Left kidney (tissue), 8 donors: ENCODE measurements around the gene TAPBPL. TPM values are rescaled to one million over a fixed set of nuclear protein-coding genes. Genes with fewer than 3 reads are reported as not detected.
"Not testable (repeated sequence)": the region's sequence is repeated elsewhere in the genome, so short reads cannot be mapped to it uniquely, and the experiment has no call there.

ENCODE experiments used
- DNase-seq: peaks from one replicate; pipeline ENCODE4 v3.0.0-alpha.2; 2013
- long read RNA-seq, 8 donors: transcript quantifications; one replicate each; lab custom pipeline, GENCODE V29; 2026
- polyA plus RNA-seq: library from polyadenylated mRNA; unstranded; fragments of 120-200 nt; gene quantifications from one replicate; pipeline ENCODE4 v1.2.1, GENCODE V29; 2013; ENCODE audit not compliant: insufficient read length

TAPBPL gene, protein sequence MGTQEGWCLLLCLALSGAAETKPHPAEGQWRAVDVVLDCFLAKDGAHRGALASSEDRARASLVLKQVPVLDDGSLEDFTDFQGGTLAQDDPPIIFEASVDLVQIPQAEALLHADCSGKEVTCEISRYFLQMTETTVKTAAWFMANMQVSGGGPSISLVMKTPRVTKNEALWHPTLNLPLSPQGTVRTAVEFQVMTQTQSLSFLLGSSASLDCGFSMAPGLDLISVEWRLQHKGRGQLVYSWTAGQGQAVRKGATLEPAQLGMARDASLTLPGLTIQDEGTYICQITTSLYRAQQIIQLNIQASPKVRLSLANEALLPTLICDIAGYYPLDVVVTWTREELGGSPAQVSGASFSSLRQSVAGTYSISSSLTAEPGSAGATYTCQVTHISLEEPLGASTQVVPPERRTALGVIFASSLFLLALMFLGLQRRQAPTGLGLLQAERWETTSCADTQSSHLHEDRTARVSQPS
- polyA plus RNA-seq: 15.4 TPM
- long read RNA-seq, donor 1, partial matches to known transcripts: 0 of 4 reads
- long read RNA-seq, donor 1, other reads (novel, unspliced or antisense): 0 of 4 reads
- long read RNA-seq, donor 2, transcript TAPBPL-201 (7 exons, 1,741 nt): major isoform, 8 of 16 reads
- long read RNA-seq, donor 2, partial matches to known transcripts: 8 of 16 reads
- long read RNA-seq, donor 2, other reads (novel, unspliced or antisense): 0 of 16 reads
- long read RNA-seq, donor 3, partial matches to known transcripts: 13 of 17 reads
- long read RNA-seq, donor 3, other reads (novel, unspliced or antisense): 0 of 17 reads
- long read RNA-seq, donor 4: 0 reads
- long read RNA-seq, donor 5, partial matches to known transcripts: 5 of 9 reads
- long read RNA-seq, donor 5, other reads (novel, unspliced or antisense): 0 of 9 reads
- long read RNA-seq, donor 6, partial matches to known transcripts: 0 of 6 reads
- long read RNA-seq, donor 6, other reads (novel, unspliced or antisense): 0 of 6 reads
- long read RNA-seq, donor 7, partial matches to known transcripts: 5 of 9 reads
- long read RNA-seq, donor 7, other reads (novel, unspliced or antisense): 0 of 9 reads
- long read RNA-seq, donor 8, partial matches to known transcripts: 6 of 9 reads
- long read RNA-seq, donor 8, other reads (novel, unspliced or antisense): 0 of 9 reads

DNA sequence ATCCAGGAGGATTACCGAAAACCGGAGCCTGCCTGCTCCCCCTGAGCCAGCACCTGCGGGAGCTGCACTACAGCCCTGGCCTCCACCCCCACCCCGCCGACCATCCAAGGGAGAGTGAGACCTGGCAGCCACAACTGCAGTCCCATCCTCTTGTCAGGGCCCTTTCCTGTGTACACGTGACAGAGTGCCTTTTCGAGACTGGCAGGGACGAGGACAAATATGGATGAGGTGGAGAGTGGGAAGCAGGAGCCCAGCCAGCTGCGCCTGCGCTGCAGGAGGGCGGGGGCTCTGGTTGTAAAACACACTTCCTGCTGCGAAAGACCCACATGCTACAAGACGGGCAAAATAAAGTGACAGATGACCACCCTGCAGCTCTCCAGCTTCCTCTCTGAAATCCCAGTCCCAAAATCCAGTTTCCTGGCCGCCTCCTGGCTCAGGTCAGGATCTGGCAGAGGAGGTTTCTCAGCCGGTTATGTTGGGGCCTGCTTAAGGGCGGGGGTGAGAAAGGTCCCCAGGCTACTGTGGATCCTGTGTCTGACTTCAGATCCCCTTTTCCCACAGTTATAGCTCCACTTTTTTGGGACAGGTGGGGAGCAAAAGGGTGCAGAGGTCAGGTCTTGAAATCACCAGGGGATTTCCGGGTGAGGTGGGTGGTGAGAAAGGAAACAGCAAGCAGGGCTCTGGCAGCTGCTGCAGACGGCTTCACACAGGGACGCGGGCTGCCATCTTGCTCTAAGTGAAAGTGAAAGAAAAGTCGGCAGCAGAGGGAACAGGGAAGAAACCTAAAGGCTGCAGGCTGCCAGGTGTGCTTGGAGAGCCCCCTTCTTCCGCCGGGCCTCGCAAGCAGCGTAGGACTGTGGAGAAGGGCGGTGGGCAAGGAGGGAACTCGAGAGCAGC lies at the start of gene TAPBPL:
Gene TAPBPL, plus strand, starts transcription at position 695 of the 897 bp plus-strand sequence. CDS start 207 bp downstream, outside the sequence.
- peak; percentile 86 for DNase-seq

DNA sequence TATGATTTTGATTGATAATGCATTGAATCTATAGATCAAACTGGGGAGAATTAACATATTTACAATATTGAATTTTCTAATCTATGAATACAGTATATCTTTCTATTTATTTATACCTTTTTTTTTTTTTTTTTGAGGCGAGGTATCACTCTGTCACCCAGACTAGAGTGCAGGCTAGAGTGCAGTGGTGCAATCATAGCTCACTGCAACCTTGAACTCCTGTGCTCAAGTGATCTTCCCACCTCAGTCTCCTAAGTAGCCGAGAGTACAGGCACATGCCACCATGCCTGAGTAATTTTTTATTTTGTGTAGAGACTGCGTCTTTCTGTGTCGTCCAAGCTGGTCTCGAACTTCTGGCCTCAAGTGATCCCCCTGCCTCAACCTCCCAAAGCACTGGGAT lies 47.5 kb upstream of the TAPBPL start:
- no peak for DNase-seq

DNA sequence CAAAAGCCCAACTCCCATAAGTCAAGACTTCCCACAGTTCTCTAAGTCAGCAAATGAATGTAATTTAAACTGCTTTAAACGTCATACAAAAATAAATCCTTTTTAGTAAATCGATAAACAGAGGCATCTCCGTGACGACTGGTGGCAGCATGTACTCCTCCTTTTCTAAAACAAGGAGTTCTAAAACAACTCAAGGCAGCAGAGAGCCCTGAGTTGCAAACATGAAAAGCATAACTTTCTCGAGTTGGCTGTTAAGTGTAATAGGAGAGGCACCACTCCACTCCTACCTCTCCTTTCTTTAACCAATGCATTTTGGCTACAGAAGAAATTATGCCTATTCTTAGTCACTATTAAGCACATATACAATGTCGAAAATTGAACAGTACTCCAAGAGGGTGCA lies 45.9 kb upstream of the TAPBPL start:
- no peak for DNase-seq

DNA sequence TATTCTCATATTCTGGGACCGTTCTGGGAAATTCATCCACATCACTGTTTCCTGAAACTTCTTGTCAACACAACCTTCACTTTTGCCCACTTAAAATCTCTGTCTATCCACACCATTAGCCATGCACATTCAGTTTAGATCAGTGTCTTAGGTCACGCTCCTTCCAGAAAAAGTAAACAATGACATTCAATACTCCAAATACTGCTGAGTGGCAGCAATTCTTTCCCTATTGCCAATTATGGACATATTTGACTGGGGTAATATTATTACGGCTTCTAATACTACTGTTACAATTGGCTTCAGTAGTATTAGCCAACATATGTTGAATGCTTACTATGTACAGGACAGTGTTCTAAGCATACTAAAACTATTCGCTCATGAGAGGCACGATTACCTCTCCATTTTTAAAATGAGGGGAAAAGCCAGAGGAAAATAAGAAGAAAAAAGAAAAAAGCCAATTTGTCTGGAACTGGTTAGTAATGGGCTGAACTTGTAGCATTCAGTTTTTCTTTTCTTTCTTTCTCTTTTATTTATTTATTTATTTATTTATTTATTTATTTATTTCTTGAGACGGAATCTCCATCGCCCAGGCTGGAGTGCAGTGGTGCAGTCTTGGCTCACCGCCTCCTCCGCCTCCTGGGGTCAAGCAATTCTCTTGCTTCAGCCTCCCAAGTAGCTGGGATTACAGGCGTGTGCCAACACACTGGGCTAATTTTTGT lies 44.4 kb upstream of the TAPBPL start:
- DNase-seq: no peak

DNA sequence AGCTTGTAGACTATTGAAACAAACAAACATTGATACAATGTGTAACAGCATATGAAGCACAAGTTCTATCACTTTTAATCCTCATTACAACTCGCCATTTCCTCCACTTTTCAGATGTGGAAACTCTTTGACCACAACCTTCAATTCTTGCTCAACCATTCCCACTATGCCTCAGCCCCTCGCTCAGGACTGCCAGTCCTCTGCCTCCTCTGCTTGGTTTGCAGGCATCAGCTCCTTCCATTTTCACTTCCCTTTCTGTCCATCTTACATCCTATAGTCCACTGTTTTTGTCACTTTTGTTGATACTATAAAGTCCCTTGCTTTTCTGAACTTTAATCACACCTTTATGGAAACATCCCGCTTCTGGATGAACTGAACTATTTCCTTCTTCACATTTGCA lies 35.2 kb upstream of the TAPBPL start:
- no peak for DNase-seq

DNA sequence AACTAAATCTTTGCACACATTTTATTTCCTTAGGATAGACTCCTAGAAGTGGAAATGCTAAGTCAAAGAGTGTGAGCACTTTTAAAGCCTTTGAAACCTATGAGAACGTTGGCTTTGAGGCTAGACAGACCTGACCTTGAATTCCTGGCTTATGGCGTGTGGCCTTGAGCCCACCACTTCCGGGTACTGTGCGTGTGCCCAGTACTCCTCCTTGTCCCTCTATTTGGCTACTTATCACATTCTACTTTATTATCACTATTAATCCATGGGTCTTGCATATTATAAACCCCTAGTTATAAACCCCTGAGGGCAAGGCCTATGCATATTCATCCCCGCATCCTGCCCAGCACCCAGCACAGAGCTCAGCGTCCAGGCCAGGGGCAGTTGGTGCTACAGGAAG lies 33.0 kb upstream of the TAPBPL start:
- DNase-seq: no peak

DNA sequence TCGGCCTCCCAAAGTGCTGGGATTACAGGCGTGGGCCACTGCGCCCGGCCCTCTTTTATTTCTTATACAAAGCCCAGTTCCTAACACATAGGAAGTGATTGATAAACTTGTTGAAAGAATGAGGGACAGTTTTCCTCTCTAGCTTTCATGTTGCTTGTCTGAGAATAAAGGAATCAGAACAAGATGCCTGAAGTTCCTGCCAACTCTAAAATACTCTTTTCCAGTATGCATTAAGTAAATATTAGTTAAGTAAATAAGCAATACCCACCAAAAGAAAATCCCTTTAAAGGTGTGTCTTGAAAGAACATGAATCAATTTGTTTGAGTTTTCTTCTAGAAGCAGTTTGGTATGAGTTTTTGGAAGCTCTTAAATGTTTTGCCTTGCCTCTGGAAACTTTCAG lies 31.5 kb upstream of the TAPBPL start:
- DNase-seq: no peak

DNA sequence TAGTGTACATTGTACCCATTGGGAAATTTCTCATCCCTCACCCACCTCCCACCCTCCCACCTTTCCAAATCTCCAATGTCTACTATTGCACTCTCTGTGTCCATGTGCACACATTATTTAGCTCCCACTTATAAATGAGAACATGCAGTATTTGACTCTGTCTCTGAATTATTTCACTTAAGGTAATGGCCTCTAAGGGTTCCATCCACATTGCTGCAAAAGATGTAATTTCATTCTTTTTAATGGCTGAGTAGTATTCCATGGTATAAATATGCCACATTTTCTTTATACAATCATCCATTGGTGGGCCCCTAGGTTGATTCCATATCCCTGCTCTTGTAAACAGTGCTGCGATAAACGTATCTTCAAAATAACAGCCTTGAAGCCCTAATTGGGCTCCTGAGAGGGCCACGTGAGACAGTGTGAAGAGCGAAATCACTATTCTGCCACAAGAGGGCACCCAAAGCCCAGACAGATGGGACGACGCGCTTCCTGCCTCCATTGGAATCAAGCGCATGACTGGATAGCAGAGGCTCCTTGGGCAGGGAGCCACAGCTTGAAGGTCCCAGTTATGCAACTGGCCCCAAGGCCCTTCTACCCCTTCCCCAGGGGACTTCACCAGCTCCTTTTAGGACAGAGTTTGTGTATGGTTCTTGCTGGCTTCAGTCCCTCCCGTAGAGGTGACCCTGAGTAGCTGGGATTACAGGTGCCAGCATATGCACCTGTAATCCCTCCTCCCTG lies 28.4 kb upstream of the TAPBPL start:
- DNase-seq: peak; percentile 89

DNA sequence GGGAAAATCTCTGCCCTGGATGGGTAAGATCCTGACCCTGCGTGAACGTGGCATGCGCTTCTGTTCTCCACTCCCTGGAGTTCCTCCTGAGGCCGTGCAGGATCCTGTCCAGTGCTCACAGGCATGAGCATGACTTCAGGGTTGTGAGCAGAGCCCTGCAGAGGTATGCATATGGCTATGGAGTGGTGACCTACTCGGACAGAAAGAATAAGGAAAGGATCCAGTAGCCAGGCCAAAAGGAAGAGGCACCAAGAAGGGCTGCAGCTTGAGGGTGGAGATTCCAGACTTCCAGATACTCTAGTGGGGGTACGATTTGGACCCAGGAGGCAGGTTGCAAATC lies 27.9 kb upstream of the TAPBPL start:
- no peak for DNase-seq

DNA sequence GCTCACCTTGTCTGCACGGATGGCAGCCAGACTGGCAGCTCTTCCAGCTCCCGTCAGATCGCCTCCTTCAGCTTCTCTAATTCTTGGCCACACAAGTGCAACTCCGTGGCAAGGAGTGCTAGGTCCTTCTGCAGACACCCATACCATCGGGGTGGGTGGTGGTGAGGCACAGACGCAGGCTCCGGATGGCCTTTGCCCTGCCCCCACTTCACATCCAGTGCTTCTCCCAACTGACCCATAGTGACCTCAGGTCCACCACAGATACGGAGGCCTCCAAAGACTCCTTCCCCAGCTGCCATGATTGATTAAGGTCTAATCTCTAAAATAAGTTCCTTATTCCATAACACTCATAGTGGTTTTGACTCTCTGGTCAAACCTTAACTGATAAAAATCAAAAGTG lies 27.0 kb upstream of the TAPBPL start:
- no peak for DNase-seq

DNA sequence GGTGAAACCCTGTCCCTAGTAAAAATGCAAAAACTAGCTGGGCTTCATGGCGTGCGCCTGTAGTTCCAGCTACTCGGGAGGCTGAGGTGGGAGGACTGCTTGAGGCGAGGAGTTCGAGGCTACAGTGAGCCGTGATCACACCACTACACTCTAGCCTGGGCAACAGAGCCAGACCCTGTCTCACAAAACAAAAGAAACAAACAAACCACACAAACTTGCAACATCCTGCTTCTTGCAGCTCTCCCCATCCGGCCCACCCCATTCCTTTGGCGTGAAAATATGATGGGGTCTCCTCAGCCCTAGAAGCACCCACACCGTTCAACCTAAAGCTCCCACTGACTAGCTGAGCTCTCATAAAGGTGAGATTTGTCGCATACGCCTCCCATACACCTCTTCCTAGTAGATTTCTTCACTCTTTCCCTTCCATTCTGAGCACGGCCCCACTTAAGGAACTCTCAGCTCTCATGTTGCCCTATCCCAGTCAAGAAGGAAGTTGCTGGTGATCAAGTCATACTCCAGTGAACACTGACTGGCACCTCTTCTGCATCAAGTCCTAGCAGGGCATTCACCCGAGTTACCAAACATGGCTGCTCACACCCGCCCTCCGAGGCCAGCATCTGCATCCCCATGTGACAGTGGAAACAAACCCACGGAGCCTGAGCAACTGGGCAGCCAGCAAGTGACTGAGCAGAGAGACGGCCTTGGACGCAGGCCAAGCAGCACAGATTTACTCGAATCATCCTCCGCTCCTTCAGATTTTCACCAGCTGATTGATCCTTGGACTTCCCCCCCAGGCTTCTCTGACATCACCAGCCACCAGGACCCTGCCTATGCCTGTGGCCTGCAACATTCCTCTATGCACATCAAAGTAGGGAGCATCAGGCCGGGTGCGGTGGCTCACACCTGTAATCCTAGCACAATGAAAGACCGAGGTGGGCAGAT lies 26.0 kb upstream of the TAPBPL start:
- DNase-seq: no peak

DNA sequence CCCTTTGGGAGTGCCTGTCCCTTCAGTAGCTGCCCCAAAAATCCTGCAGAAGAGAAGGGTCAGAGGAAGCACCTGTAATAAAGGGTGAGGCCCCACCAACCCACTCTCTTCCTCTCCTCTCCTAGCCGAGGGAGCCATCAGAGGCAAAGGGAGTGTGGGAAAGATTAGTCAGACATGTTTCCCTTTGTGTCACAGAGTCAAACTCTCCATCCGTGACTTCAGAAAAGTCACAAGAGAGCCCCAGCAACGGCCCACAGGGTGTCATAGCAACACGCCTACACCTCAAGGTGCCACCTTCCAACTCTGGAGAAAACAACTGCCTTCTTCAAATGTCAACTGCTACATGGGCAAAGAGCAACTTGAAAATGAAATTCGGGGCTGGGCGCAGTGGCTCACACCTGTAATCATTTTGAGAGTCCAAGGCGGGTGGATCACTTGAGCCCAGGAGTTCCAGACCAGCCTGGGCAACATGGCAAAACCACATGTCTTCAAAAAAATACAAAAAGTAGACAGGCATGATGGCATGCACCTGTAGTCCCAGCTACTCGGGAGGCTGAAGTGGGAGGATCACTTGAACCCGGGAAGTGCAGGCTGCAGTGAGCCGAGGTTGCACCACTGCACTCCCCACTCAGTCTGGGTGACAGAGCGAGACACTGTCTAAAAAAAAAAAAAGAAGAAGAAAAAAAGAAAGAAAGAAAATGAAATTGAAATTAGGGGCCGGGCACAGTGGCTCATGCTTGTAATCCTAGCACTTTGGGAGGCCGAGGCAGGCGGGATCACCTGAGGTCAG lies 24.8 kb upstream of the TAPBPL start:
- no peak for DNase-seq

DNA sequence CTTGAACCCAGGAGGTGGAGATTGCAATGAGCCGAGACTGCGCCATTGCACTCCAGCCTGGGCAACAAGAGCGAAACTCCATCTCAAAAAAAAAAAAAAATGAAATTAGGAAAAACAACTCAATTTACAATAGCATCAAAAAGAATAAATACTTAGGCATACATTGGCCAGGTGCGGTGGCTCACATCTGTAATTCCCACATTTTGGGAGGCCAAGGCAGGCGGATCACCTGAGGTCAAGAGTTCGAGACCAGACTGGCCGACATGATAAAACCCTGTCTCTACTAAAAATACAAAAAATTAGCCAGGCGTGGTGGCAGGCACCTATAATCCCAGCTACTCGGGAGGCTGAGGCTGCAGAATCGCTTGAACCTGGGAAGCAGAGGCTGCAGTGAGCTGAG lies 24.0 kb upstream of the TAPBPL start:
- DNase-seq: not testable (repeated sequence)

DNA sequence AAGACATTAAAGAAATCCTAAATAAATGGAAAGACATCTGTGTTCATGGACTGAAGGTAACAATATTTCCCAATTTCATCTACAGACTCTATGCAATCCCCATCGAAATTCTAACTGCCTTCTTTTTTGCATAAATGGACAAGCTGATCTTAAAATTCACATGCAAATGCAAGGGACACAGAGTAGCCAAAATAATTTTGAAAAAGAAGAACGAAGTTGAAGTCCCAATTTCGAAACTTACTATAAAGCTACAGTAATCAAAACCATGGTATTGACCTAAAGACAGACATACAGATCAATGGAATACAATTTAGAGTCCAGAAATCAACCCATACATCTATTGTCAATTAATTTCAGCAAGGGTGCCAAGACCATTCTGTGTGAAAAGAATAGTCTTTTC lies 23.5 kb upstream of the TAPBPL start:
- no peak for DNase-seq

DNA sequence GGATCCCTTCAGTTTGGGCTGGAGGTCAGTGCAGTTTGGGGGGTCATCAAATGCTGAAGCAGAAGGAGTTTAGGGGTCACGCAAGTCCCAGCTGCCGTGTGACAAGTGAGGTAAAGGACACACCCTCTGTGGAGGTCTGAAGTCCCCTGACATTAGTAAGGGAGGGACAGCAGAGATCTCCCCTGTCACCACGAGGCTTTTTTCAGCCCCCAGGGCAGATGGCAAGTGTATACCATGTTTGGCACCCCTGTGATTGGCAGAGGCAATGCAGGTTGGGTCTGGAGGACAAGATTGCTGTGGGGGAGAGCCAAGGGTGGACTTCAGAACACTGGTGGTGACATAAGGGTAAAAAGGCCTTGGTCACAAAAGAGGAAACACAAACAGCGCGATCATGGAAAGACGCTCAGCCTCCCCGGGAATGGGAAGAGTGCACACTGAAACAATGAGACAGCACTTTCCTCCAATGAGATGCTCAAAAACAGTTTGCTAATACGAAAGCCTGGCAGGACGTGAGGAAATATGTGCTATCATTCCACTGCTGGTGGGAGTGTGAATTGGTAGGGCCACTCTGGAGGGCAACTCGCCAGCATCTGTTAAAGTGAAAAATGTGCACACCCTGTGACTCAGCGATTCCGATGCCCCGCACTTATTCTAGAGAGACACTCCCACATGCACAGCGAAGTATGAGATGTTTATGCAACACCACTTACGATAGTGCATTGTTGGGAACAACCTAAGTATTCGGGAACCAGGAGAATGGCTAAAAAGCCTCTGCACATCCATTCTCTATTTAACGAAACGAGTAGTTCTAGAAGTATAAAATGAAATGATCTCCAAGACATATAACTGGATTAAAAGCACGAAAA lies 21.5 kb upstream of the TAPBPL start:
- DNase-seq: no peak

DNA sequence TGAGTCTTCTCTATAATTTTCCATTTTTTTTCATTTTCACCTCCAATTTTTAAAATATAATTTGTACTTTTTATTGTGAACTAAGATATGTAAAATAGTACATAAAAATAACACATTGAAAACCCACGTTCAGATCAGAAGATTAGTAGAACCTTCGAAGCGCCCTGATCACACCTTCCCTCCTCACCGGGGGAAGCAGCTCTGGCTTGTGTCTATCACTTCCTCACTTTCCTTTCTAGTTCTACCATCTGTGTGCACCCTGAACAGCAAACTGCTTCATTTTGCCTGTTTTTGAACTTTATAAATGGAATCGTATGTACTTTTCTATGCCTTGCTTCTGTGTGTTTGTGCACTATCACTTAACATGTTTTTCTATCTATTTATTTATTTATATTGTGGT lies 18.9 kb upstream of the TAPBPL start:
- no peak for DNase-seq
